IMR-90 (cell line): ENCODE measurements around the gene TIMM8A.
A peak's percentile ranks its signal among the peaks of the same experiment; 100 is the strongest.

Experiments
- BHLHE40 ChIP-seq: fragments of 150-350 bp; IDR thresholded peaks from 2 replicates; pipeline ENCODE4 v1.6.1; 2016; ENCODE audit warnings: mild to moderate bottlenecking, low read depth, low read length
- CEBPB ChIP-seq: IDR thresholded peaks from 2 replicates; pipeline ENCODE4 v1.6.1; 2012; ENCODE audit warnings: low read depth, low read length, improper control_type of control experiment
- FOS ChIP-seq: fragments of 150-350 bp; IDR thresholded peaks from 2 replicates; pipeline ENCODE4 v1.6.1; 2016; ENCODE audit warnings: low read depth, low read length
- MAFK ChIP-seq: IDR thresholded peaks from 2 replicates; pipeline ENCODE4 v1.6.1; 2012; ENCODE audit warnings: low read depth, low read length, improper control_type of control experiment
- MAZ ChIP-seq: IDR thresholded peaks from 2 replicates; pipeline ENCODE4 v1.6.1; 2012; ENCODE audit warnings: low read depth, mild to moderate bottlenecking, low read length, improper control_type of control experiment, moderate library complexity, borderline replicate concordance
- NFE2L2 ChIP-seq: fragments of 150-350 bp; IDR thresholded peaks from 2 replicates; pipeline ENCODE4 v1.6.1; 2016; ENCODE audit warnings: low read depth, mild to moderate bottlenecking, low read length
- POLR2A ChIP-seq: IDR thresholded peaks from 2 replicates; pipeline ENCODE4 v1.6.1; 2012; ENCODE audit warnings: mild to moderate bottlenecking, low read depth, low read length
- RAD21 ChIP-seq: IDR thresholded peaks from 2 replicates; pipeline ENCODE4 v1.6.1; 2012; ENCODE audit warnings: low read length, improper control_type of control experiment
- RFX5 ChIP-seq: IDR thresholded peaks from 2 replicates; pipeline ENCODE4 v1.8.0; 2012; ENCODE audit warnings: low read depth, mild to moderate bottlenecking, low read length, moderate library complexity
- TF ChIP-seq, protein P1 (sequence below): conservative IDR thresholded peaks from 2 replicates; pipeline ENCODE4 v1.5.1; 2012; ENCODE audit warnings: mild to moderate bottlenecking, low read depth, low read length, improper control_type of control experiment
- TF ChIP-seq, protein P2 (sequence below): fragments of 150-350 bp; IDR thresholded peaks from 2 replicates; pipeline ENCODE4 v1.6.1; 2016; ENCODE audit warnings: low read depth, mild to moderate bottlenecking, low read length, moderate library complexity, borderline replicate concordance

DNA sequence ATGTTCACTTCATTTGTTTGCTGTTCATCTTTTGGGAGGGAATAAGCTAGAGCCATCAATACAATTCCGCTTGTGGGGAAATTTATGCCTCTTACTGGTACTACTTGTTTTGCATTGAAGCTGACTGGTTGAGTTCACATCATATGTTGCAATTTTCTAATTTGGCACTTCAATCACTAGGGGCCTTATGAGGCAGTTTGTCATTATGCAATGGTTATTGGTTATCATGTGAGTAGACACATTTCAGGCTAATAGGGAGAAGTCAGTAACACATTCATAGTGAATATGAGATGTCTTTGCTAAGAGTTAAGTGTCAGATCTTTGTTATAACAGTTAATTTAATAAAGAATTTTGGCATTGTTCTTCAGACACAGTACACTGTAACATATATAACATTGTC, 47.2 kb upstream of the TIMM8A start:
- TF ChIP-seq, protein P1, sequence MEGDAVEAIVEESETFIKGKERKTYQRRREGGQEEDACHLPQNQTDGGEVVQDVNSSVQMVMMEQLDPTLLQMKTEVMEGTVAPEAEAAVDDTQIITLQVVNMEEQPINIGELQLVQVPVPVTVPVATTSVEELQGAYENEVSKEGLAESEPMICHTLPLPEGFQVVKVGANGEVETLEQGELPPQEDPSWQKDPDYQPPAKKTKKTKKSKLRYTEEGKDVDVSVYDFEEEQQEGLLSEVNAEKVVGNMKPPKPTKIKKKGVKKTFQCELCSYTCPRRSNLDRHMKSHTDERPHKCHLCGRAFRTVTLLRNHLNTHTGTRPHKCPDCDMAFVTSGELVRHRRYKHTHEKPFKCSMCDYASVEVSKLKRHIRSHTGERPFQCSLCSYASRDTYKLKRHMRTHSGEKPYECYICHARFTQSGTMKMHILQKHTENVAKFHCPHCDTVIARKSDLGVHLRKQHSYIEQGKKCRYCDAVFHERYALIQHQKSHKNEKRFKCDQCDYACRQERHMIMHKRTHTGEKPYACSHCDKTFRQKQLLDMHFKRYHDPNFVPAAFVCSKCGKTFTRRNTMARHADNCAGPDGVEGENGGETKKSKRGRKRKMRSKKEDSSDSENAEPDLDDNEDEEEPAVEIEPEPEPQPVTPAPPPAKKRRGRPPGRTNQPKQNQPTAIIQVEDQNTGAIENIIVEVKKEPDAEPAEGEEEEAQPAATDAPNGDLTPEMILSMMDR = no peak
- no peak for TF ChIP-seq POLR2A
- TF ChIP-seq CEBPB = peak; percentile 47; the same call in 1 of the 2 replicates
- TF ChIP-seq BHLHE40 = no peak
- TF ChIP-seq FOS = no peak
- TF ChIP-seq NFE2L2 = no peak
- TF ChIP-seq MAZ = no peak
- TF ChIP-seq, protein P2, sequence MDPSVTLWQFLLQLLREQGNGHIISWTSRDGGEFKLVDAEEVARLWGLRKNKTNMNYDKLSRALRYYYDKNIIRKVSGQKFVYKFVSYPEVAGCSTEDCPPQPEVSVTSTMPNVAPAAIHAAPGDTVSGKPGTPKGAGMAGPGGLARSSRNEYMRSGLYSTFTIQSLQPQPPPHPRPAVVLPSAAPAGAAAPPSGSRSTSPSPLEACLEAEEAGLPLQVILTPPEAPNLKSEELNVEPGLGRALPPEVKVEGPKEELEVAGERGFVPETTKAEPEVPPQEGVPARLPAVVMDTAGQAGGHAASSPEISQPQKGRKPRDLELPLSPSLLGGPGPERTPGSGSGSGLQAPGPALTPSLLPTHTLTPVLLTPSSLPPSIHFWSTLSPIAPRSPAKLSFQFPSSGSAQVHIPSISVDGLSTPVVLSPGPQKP = no peak
- no peak for TF ChIP-seq RAD21
- no peak for TF ChIP-seq RFX5
- no peak for TF ChIP-seq MAFK
